ENCODE results near the gene KRT86.

The KRT86 gene

GRCh38 chr12:52324153-52324444, 49.7 kb downstream of the KRT86 start:
- H3K27me3 ChIP-seq, result peaks cover 0 to 22% of the 10 kb centered on the region in 2 donors

GRCh38 chr12:52327052-52327829, 52.8 kb downstream of the KRT86 start:
- no peaks in the 10 kb centered on the region for H3K27me3 ChIP-seq
- H3K4me3 ChIP-seq, result no peak overlapping the region
- H3K36me3 ChIP-seq, result no peaks in the 10 kb centered on the region
- DNase-seq, result peak; percentile 77 to 91
- H3K4me1 ChIP-seq, result peaks cover 0 to 18% (median 5%) of the 10 kb centered on the region in 4 donors
- H3K9me3 ChIP-seq, result no peaks in the 10 kb centered on the region
- H3K27ac ChIP-seq, result no peak overlapping the region
- peak; percentile 84 to 88 for TF ChIP-seq CTCF (IDR thresholded peaks at IDR 0.05)
- intact Hi-C loops (cut with DNase I; ENCODE audit: low total_unique reads), result loop anchor here (2.0 kb wide), 1 partner anchor 170 kb away; no protein-coding TSS in a partner anchor

More at GRCh38 chr12:52324153-52324444, 49.7 kb downstream of the KRT86 start:
- no peak for TF ChIP-seq CTCF (IDR thresholded peaks at IDR 0.05)
- Histone ChIP-seq H3K9me3 (no peaks in the 10 kb centered on the region), H3K36me3 (no peaks in the 10 kb centered on the region), H3K4me1 (peaks cover 0 to 18% (median 5%) of the 10 kb centered on the region in 4 donors), H3K4me3 (no peak overlapping the region), H3K27ac (no peak overlapping the region)
- intact Hi-C loops (cut with DNase I; ENCODE audit: low total_unique reads), result no loop called here
- DNase-seq, result peak in 1 of 2 donors; percentile 47

- no peak overlapping the region for H3K4me3 ChIP-seq
- no peak for TF ChIP-seq CTCF (IDR thresholded peaks at IDR 0.05)
These were observed 53.5 kb downstream of the KRT86 start for GRCh38 chr12:52327830-52328500.

GRCh38 chr12:52331039-52331438, 56.6 kb downstream of the KRT86 start:
- intact Hi-C loops (cut with DNase I; ENCODE audit: low total_unique reads), result no loop called here
- DNase-seq, result peak in 1 of 2 donors; percentile 7
- no peaks in the 10 kb centered on the region for H3K36me3 ChIP-seq
- H3K4me1 ChIP-seq, result peaks cover 0 to 12% (median 5%) of the 10 kb centered on the region in 4 donors
- peaks cover 0 to 6% (median 0%) of the 10 kb centered on the region in 3 donors for H3K9me3 ChIP-seq
- no peaks in the 10 kb centered on the region for H3K27me3 ChIP-seq
- H3K27ac ChIP-seq, result no peak overlapping the region
- no peak overlapping the region for H3K4me3 ChIP-seq
- no peak for TF ChIP-seq CTCF (IDR thresholded peaks at IDR 0.05)

More at GRCh38 chr12:52327830-52328500, 53.5 kb downstream of the KRT86 start:
- intact Hi-C loops (cut with DNase I; ENCODE audit: low total_unique reads), result loop anchor here (2.0 kb wide), 1 partner anchor 171 kb away; no protein-coding TSS in a partner anchor
- H3K9me3 ChIP-seq, result no peaks in the 10 kb centered on the region
- H3K27me3 ChIP-seq, result no peaks in the 10 kb centered on the region
- peaks cover 0 to 18% (median 5%) of the 10 kb centered on the region in 4 donors for H3K4me1 ChIP-seq
- no peak for DNase-seq
- H3K27ac ChIP-seq, result no peak overlapping the region
- no peaks in the 10 kb centered on the region for H3K36me3 ChIP-seq

GRCh38 chr12:52331833-52332232, 57.4 kb downstream of the KRT86 start:
- no peak overlapping the region for H3K27ac ChIP-seq
- intact Hi-C loops (cut with DNase I; ENCODE audit: low total_unique reads), result no loop called here
- H3K4me3 ChIP-seq, result no peak overlapping the region
- H3K36me3 ChIP-seq, result no peaks in the 10 kb centered on the region
- peaks cover 0 to 9% (median 0%) of the 10 kb centered on the region in 3 donors for H3K9me3 ChIP-seq
- H3K27me3 ChIP-seq, result no peaks in the 10 kb centered on the region
- TF ChIP-seq CTCF (IDR thresholded peaks at IDR 0.05), result no peak
- peak in 1 of 2 donors; percentile 20 for DNase-seq
- H3K4me1 ChIP-seq, result peaks cover 0 to 8% (median 5%) of the 10 kb centered on the region in 4 donors
